ENCODE data around the gene ZDHHC14.

The ZDHHC14 gene

DNA sequence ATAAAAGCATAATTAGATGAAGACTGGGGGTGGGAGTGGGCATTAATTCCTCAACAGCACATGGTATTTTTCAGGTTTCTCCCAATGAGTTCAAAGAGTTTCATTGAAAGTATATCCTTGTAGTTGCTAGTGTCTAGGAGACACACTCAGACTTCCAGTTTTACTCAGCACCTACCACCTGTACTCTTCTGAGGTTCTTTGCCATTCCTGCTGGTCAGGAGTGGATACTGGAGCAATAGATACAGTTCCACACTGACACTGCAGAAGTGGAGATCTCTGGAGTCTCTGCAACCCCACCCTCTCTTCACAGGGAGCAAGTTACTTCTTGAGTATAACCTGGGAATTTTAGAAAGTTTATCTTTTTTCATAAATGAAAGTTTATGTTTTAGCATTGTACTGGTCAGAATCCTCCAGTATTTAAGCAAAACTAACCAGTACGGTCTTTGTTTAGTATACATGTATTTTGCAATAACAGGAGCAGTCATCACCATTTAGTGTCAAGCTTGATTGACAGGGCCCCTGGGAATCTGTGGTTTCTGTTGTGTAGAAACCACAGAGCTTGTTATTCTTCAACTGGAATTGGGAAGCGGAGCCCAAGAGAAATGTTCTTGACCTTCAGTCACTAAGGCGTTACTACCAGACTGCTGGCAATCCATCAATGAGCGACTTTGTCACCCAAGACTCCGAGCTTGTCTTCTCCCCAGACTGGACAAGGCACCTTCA lies 148.1 kb downstream of the ZDHHC14 start:
- H3K9me3 ChIP-seq (ENCODE audit: severe bottlenecking): no peaks in the 10 kb centered on the region
- TF ChIP-seq, protein P1, sequence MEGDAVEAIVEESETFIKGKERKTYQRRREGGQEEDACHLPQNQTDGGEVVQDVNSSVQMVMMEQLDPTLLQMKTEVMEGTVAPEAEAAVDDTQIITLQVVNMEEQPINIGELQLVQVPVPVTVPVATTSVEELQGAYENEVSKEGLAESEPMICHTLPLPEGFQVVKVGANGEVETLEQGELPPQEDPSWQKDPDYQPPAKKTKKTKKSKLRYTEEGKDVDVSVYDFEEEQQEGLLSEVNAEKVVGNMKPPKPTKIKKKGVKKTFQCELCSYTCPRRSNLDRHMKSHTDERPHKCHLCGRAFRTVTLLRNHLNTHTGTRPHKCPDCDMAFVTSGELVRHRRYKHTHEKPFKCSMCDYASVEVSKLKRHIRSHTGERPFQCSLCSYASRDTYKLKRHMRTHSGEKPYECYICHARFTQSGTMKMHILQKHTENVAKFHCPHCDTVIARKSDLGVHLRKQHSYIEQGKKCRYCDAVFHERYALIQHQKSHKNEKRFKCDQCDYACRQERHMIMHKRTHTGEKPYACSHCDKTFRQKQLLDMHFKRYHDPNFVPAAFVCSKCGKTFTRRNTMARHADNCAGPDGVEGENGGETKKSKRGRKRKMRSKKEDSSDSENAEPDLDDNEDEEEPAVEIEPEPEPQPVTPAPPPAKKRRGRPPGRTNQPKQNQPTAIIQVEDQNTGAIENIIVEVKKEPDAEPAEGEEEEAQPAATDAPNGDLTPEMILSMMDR (IDR thresholded peaks at IDR 0.05; ENCODE audit: poor library complexity, severe bottlenecking): no peak
- H3K27me3 ChIP-seq (ENCODE audit: insufficient read depth, poor library complexity, severe bottlenecking): no peaks in the 10 kb centered on the region
- ATAC-seq (ENCODE audit: low read depth) (no peak), DNase-seq (ENCODE audit: low spot score) (no peak)
- no peaks in the 10 kb centered on the region for H3K4me1 ChIP-seq (ENCODE audit: insufficient read depth, poor library complexity, severe bottlenecking)
- no peak overlapping the region for H3K4me3 ChIP-seq (ENCODE audit: severe bottlenecking)
- no peaks in the 10 kb centered on the region for H3K36me3 ChIP-seq (ENCODE audit: low read depth)
- H3K27ac ChIP-seq (ENCODE audit: poor library complexity, severe bottlenecking): no peak overlapping the region

DNA sequence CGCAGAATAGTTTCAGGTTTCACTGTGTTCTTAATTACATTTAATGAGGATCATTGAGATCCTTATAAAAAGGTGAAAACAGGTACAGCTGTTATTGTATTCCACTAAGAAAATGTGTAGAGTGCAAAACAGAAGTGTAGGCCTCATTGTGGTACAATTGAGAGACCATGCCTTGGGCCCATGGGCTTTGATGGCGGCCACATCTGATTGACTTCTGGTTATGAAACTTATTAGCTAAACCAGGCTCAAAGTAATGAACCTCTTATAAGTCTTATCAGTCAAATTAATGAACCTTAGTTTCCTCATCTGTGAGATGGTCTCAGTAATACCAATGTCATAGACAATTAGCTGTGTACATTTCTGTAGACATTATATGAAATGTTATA lies 148.7 kb downstream of the ZDHHC14 start:
- H3K27me3 ChIP-seq (ENCODE audit: insufficient read depth, poor library complexity, severe bottlenecking): no peaks in the 10 kb centered on the region
- DNase-seq (ENCODE audit: low spot score): no peak
- H3K9me3 ChIP-seq (ENCODE audit: severe bottlenecking): no peaks in the 10 kb centered on the region
- H3K4me3 ChIP-seq (ENCODE audit: severe bottlenecking): no peak overlapping the region
- ATAC-seq (ENCODE audit: low read depth): no peak
- no peaks in the 10 kb centered on the region for H3K36me3 ChIP-seq (ENCODE audit: low read depth)
- TF ChIP-seq, protein P1 (IDR thresholded peaks at IDR 0.05; ENCODE audit: poor library complexity, severe bottlenecking): no peak
- H3K4me1 ChIP-seq (ENCODE audit: insufficient read depth, poor library complexity, severe bottlenecking): no peaks in the 10 kb centered on the region
- no peak overlapping the region for H3K27ac ChIP-seq (ENCODE audit: poor library complexity, severe bottlenecking)

DNA sequence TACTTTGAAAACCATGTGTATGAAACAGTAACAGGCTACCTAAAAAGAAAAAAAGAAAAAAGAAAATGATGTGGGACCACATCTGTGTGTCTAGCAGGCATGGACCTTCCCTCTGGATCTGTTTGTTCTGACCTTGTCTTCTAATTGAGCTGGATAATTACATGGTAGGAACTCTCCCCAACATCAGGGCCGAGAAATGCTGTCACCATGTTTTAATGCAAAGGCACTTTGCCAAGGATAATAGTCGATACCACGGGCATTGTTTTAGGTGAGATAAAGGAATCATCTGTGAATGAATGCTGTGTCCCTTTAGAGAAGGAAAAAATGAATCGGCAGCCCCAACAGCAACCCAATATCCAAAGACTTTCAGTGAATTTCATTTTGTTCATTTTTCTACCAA lies 149.1 kb downstream of the ZDHHC14 start:
- H3K36me3 ChIP-seq (ENCODE audit: low read depth): no peaks in the 10 kb centered on the region
- TF ChIP-seq, protein P1 (IDR thresholded peaks at IDR 0.05; ENCODE audit: poor library complexity, severe bottlenecking): no peak
- H3K4me3 ChIP-seq (ENCODE audit: severe bottlenecking): no peak overlapping the region
- no peaks in the 10 kb centered on the region for H3K9me3 ChIP-seq (ENCODE audit: severe bottlenecking)
- DNase-seq (ENCODE audit: low spot score) (no peak), ATAC-seq (ENCODE audit: low read depth) (no peak)
- H3K4me1 ChIP-seq (ENCODE audit: insufficient read depth, poor library complexity, severe bottlenecking): peaks cover 3% of the 10 kb centered on the region
- no peaks in the 10 kb centered on the region for H3K27me3 ChIP-seq (ENCODE audit: insufficient read depth, poor library complexity, severe bottlenecking)
- H3K27ac ChIP-seq (ENCODE audit: poor library complexity, severe bottlenecking): no peak overlapping the region

DNA sequence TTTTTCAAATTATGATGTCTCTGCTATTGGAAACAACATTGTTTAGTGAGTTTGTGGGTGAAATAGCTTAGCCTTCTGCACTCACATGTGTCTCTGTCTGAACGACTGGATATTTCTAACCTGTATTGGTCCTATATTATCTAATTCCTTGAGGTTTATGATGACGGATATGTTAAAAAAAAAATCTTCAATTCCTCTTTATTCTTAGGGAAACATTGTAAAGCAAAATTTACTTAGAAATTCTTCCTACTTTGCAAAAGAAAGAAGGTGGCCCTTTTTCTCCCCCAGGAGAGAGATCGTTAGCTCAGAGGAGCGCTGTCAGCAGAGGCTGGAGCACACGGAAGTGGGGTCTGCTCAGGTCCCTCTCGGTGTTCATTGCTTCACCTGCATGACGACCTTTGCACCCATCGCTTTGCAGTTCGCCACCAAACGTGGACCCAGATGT lies 149.8 kb downstream of the ZDHHC14 start:
- no peaks in the 10 kb centered on the region for H3K9me3 ChIP-seq (ENCODE audit: severe bottlenecking)
- no peaks in the 10 kb centered on the region for H3K27me3 ChIP-seq (ENCODE audit: insufficient read depth, poor library complexity, severe bottlenecking)
- no peak for DNase-seq (ENCODE audit: low spot score)
- no peak overlapping the region for H3K27ac ChIP-seq (ENCODE audit: poor library complexity, severe bottlenecking)
- peaks cover 9% of the 10 kb centered on the region for H3K4me1 ChIP-seq (ENCODE audit: insufficient read depth, poor library complexity, severe bottlenecking)
- TF ChIP-seq, protein P1 (IDR thresholded peaks at IDR 0.05; ENCODE audit: poor library complexity, severe bottlenecking): no peak
- ATAC-seq (ENCODE audit: low read depth): no peak
- no peak overlapping the region for H3K4me3 ChIP-seq (ENCODE audit: severe bottlenecking)
- no peaks in the 10 kb centered on the region for H3K36me3 ChIP-seq (ENCODE audit: low read depth)
